HG02852 (cell line): ENCODE data around the gene WWOX.

ENCODE experiments used
- ATAC-seq: cut with Tn5 transposase; IDR thresholded peaks from one replicate; pipeline ENCODE4 v1.9.1; 2021; ENCODE audit warnings: mild to moderate bottlenecking, moderate library complexity; ENCODE audit not compliant: unreplicated experiment

Gene WWOX

GRCh38 chr16:79067600-79067999 is 968.1 kb downstream of the WWOX start:
- ATAC-seq: no peak

GRCh38 chr16:79069121-79069520 is 969.7 kb downstream of the WWOX start:
- no peak for ATAC-seq

GRCh38 chr16:79069633-79070032 is 970.2 kb downstream of the WWOX start:
- no peak for ATAC-seq

- ATAC-seq: no peak
These were observed 972.0 kb downstream of the WWOX start for GRCh38 chr16:79071424-79071823.

GRCh38 chr16:79072517-79072916 is 973.1 kb downstream of the WWOX start:
- no peak for ATAC-seq

GRCh38 chr16:79073566-79073965 is 974.1 kb downstream of the WWOX start:
- ATAC-seq: no peak

GRCh38 chr16:79074541-79074940 is 975.1 kb downstream of the WWOX start:
- no peak for ATAC-seq

GRCh38 chr16:79074951-79075350 is 975.5 kb downstream of the WWOX start:
- no peak for ATAC-seq

GRCh38 chr16:79076047-79076767 is 976.8 kb downstream of the WWOX start:
- no peak for ATAC-seq

- ATAC-seq: no peak
These were observed 977.9 kb downstream of the WWOX start for GRCh38 chr16:79077346-79077745.

GRCh38 chr16:79079656-79080420 is 980.4 kb downstream of the WWOX start:
- ATAC-seq: no peak

- peak; percentile 73 for ATAC-seq
These were observed 982.0 kb downstream of the WWOX start for GRCh38 chr16:79081297-79082066.

GRCh38 chr16:79082970-79083369 is 983.5 kb downstream of the WWOX start:
- ATAC-seq: no peak

- ATAC-seq: no peak
These were observed 984.2 kb downstream of the WWOX start for GRCh38 chr16:79083508-79084299.

- no peak for ATAC-seq
These were observed 989.5 kb downstream of the WWOX start for GRCh38 chr16:79088971-79089370.

- ATAC-seq: no peak
These were observed 990.4 kb downstream of the WWOX start for GRCh38 chr16:79089735-79090284.

- ATAC-seq: no peak
These were observed 991.5 kb downstream of the WWOX start for GRCh38 chr16:79090966-79091365.

- no peak for ATAC-seq
These were observed 993.4 kb downstream of the WWOX start for GRCh38 chr16:79092846-79093245.

GRCh38 chr16:79093554-79093967 is 994.1 kb downstream of the WWOX start:
- no peak for ATAC-seq

- ATAC-seq: no peak
These were observed 996.8 kb downstream of the WWOX start for GRCh38 chr16:79096246-79096645.
